H1 (cell line): ENCODE measurements around the gene ITPK1. TPM values are rescaled to one million over a fixed set of nuclear protein-coding genes. Genes with fewer than 3 reads are reported as not detected.

ENCODE experiments used
- CTCF ChIA-PET: fragments of 300-600 bp; sonication (Branson Sonifier 250); formaldehyde crosslinking; loops from one replicate; lab custom pipeline; 2021; ENCODE audit not compliant: partially characterized antibody; lab: Charles Lee
- POLR2A ChIA-PET: fragments of 300-600 bp; sonication (Branson Sonifier 250); formaldehyde crosslinking; loops from one replicate; lab custom pipeline; 2021; ENCODE audit warnings: inconsistent platforms; ENCODE audit not compliant: partially characterized antibody; lab: Charles Lee
- DNase-seq, 2 experiments: peaks; one replicate each; pipeline versions ENCODE4 v3.0.0 to v3.0.0-alpha.2; 2010 to 2022; ENCODE audit warnings: low spot score in 2 of 2, low read depth in 1 of 2, mixed read lengths in 1 of 2
- FAIRE-seq: peaks from 2 replicates; lab custom pipeline; 2011; peaks lifted over from hg19 to GRCh38; lab: Jason Lieb, UNC
- H2AFZ ChIP-seq: 2 replicates; pipeline ENCODE4 v1.8.1; 2012; ENCODE audit warnings: low read length, inconsistent platforms
- H2AK5ac ChIP-seq: 2 replicates; pipeline ENCODE4 v1.6.1; 2013; ENCODE audit warnings: low read depth, low read length
- H2BK120ac ChIP-seq: replicated peaks from 2 replicates; pipeline ENCODE3; 2013; ENCODE audit warnings: low read depth, low read length, inconsistent platforms
- H2BK12ac ChIP-seq: 2 replicates; pipeline ENCODE4 v1.6.1; 2013; ENCODE audit warnings: low read depth, low read length
- H2BK15ac ChIP-seq: 2 replicates; pipeline ENCODE4 v1.6.1; 2013; ENCODE audit warnings: low read length
- H2BK20ac ChIP-seq: 2 replicates; pipeline ENCODE4 v1.6.1; 2013; ENCODE audit warnings: low read length
- H2BK5ac ChIP-seq: 2 replicates; pipeline ENCODE4 v1.6.1; 2013; ENCODE audit warnings: low read depth, low read length
- H3K14ac ChIP-seq: 2 replicates; pipeline ENCODE4 v1.6.1; 2013; ENCODE audit warnings: inconsistent platforms; ENCODE audit not compliant: insufficient read length
- H3K18ac ChIP-seq: 2 replicates; pipeline ENCODE4 v1.6.1; 2013; ENCODE audit warnings: low read length; ENCODE audit errors: extremely low read depth
- H3K23ac ChIP-seq: 2 replicates; pipeline ENCODE4 v1.6.1; 2013; ENCODE audit warnings: inconsistent platforms; ENCODE audit not compliant: insufficient read length
- H3K23me2 ChIP-seq: 2 replicates; pipeline ENCODE4 v1.6.1; 2013; ENCODE audit warnings: low read depth, low read length
- H3K27ac ChIP-seq: 2 replicates; pipeline ENCODE4 v1.6.1; 2011; ENCODE audit warnings: low read depth, low read length, inconsistent platforms
- H3K27me3 ChIP-seq, 4 experiments: replicated peaks in 1 of 4; 1 replicate in 1 of 4; 2 replicates in 3 of 4; pipeline versions ENCODE4 v1.6.1 to v1.8.1; 2011 to 2013; ENCODE audit warnings: low read length in 3 of 4, mild to moderate bottlenecking in 3 of 4, inconsistent platforms in 2 of 4, mixed read lengths in 2 of 4, moderate library complexity in 1 of 4; ENCODE audit not compliant: control insufficient read depth in 3 of 4, insufficient read depth in 3 of 4; ENCODE audit errors: extremely low read depth in 1 of 4
- H3K36me3 ChIP-seq, 4 experiments: 2 replicates each; pipeline versions ENCODE4 v1.6.1 to v1.8.1; 2011 to 2013; ENCODE audit warnings: mild to moderate bottlenecking in 4 of 4, low read length in 3 of 4, moderate library complexity in 2 of 4, control low read depth in 1 of 4, inconsistent platforms in 1 of 4; ENCODE audit not compliant: insufficient read depth in 4 of 4, control insufficient read depth in 2 of 4
- H3K4ac ChIP-seq: replicated peaks from 2 replicates; pipeline ENCODE3; 2013; ENCODE audit warnings: low read length, low read depth, mixed read lengths, inconsistent platforms; ENCODE audit not compliant: insufficient read length
- H3K4me1 ChIP-seq, 4 experiments: replicated peaks in 1 of 4; 1 replicate in 1 of 4; 2 replicates in 3 of 4; pipeline versions ENCODE4 v1.6.1 to v1.8.1; 2011 to 2013; ENCODE audit warnings: low read length in 3 of 4, inconsistent platforms in 2 of 4, mixed read lengths in 1 of 4; ENCODE audit not compliant: insufficient read depth in 4 of 4, control insufficient read depth in 3 of 4
- H3K4me2 ChIP-seq, 2 experiments: 2 replicates each; pipeline versions ENCODE4 v1.6.1 to v1.8.1; 2011 to 2013; ENCODE audit warnings: low read depth in 2 of 2, low read length in 2 of 2, control low read depth in 1 of 2, inconsistent platforms in 1 of 2, mild to moderate bottlenecking in 1 of 2; ENCODE audit not compliant: insufficient read depth in 1 of 2
- H3K4me3 ChIP-seq, 4 experiments: fragments of 200-600, 300-600 bp in 1 of 4; sonication (generic), shearing (Covaris generic), sonication (Bioruptor Twin) in 1 of 4; 2 replicates each; pipeline versions ENCODE4 v1.5.1 to v1.8.1; 2011 to 2016; ENCODE audit warnings: low read length in 4 of 4, low read depth in 3 of 4, control low read depth in 2 of 4, inconsistent platforms in 2 of 4, mild to moderate bottlenecking in 2 of 4, mixed read lengths in 1 of 4, moderate library complexity in 1 of 4; ENCODE audit not compliant: insufficient read depth in 2 of 4; ENCODE audit errors: extremely low read depth in 1 of 4
- H3K56ac ChIP-seq: replicated peaks from 2 replicates; pipeline ENCODE3; 2013; ENCODE audit warnings: low read depth, mild to moderate bottlenecking, mixed read lengths, low read length, inconsistent platforms; ENCODE audit not compliant: insufficient read length
- H3K79me1 ChIP-seq: 2 replicates; pipeline ENCODE4 v1.6.1; 2013; ENCODE audit warnings: low read depth, low read length, control low read depth
- H3K79me2 ChIP-seq, 2 experiments: 2 replicates each; pipeline versions ENCODE4 v1.6.1 to v1.8.1; 2012 to 2013; ENCODE audit warnings: low read length in 2 of 2, mild to moderate bottlenecking in 2 of 2, inconsistent platforms in 1 of 2; ENCODE audit not compliant: insufficient read depth in 2 of 2, control insufficient read depth in 1 of 2
- H3K9ac ChIP-seq, 4 experiments: replicated peaks in 1 of 4; 1 replicate in 1 of 4; 2 replicates in 3 of 4; pipeline versions ENCODE4 v1.6.1 to v1.8.1; 2011 to 2013; ENCODE audit warnings: low read depth in 3 of 4, low read length in 3 of 4, control low read depth in 2 of 4, mild to moderate bottlenecking in 2 of 4, moderate library complexity in 2 of 4, inconsistent platforms in 1 of 4; ENCODE audit errors: extremely low read depth in 1 of 4
- H3K9me3 ChIP-seq, 2 experiments: 2 replicates each; pipeline versions ENCODE4 v1.6.1 to v1.8.1; 2012 to 2013; ENCODE audit warnings: mild to moderate bottlenecking in 2 of 2, moderate library complexity in 2 of 2, control low read depth in 1 of 2, inconsistent platforms in 1 of 2, low read depth in 1 of 2, low read length in 1 of 2, mixed read lengths in 1 of 2; ENCODE audit not compliant: insufficient read depth in 2 of 2
- H4K20me1 ChIP-seq, 2 experiments: replicated peaks in 1 of 2; 2 replicates each; pipeline versions ENCODE3 to v1.8.1; 2011 to 2013; ENCODE audit warnings: inconsistent platforms in 2 of 2, low read length in 2 of 2, mild to moderate bottlenecking in 1 of 2; ENCODE audit not compliant: insufficient read depth in 2 of 2, control insufficient read depth in 1 of 2
- H4K5ac ChIP-seq: 2 replicates; pipeline ENCODE4 v1.6.1; 2013; ENCODE audit warnings: low read length, low read depth, mixed read lengths, inconsistent platforms; ENCODE audit not compliant: insufficient read length
- H4K8ac ChIP-seq: 2 replicates; pipeline ENCODE4 v1.8.0; 2013; ENCODE audit warnings: mild to moderate bottlenecking, moderate library complexity, low read length, inconsistent platforms; ENCODE audit not compliant: insufficient read depth; ENCODE audit errors: extremely low read depth
- H4K91ac ChIP-seq: replicated peaks from 2 replicates; pipeline ENCODE3; 2013; ENCODE audit warnings: low read length, mixed read lengths, inconsistent platforms; ENCODE audit not compliant: insufficient read length
- WGBS, 2 experiments: shearing (Covaris generic) in 1 of 2; methylation state at CpG; one replicate each; pipeline versions ENCODE4 v1.1.6 to v1.1.7; 2013 to 2015; ENCODE audit warnings: low lambda C conversion rate in 2 of 2, mixed read lengths in 2 of 2, inconsistent platforms in 1 of 2, low coverage in 1 of 2, missing lambda C conversion rate in 1 of 2; ENCODE audit not compliant: insufficient replicate concordance in 2 of 2, insufficient coverage in 1 of 2, insufficient read length in 1 of 2; ENCODE audit errors: extremely low coverage in 1 of 2, missing lambda C conversion rate in 1 of 2; 5-methylcytosine and 5-hydroxymethylcytosine counted together
- polyA plus RNA-seq, 7 experiments: library from polyadenylated mRNA; depleted of rRNA in 3 of 7; stranded (reverse) in 5 of 7; unstranded in 2 of 7; fragments of >200 nt in 5 of 7; fragments of 200-250 nt in 2 of 7; gene quantifications; 1 replicate in 5 of 7; 2 replicates in 1 of 7; 4 replicates in 1 of 7; pipeline versions ENCODE4 v1.2.1 to v1.2.3, GENCODE V29; 2011 to 2013; ENCODE audit warnings: missing spikeins in 2 of 7, mixed read lengths in 2 of 7
- total RNA-seq: library from RNA; stranded (reverse); fragmentation: NEBNext Ultra II Directional; extraction: Animal tissue kit (Norgen Biotek cat#: 25700); gene quantifications from 2 replicates; pipeline ENCODE4 v1.2.1, GENCODE V29; 2021

Gene ITPK1
- total and polyA plus RNA-seq, 2 of the 8 experiments (the other 6 are each of a cell fraction or from before 2014, with no cell fraction given) = 108 to 143 TPM

GRCh38 chr14:92982956-92983355, 132.8 kb downstream of the ITPK1 start:
- Histone ChIP-seq H2BK20ac (no peak overlapping the region), H4K20me1 (peaks cover 3 to 4% of the 10 kb centered on the region in 2 experiments), H4K8ac (no peak overlapping the region), H3K79me1 (peaks cover 11% of the 10 kb centered on the region), H3K36me3 (peaks cover 0 to 29% (median 2%) of the 10 kb centered on the region in 4 experiments; a peak in 4 of 8 replicates), H4K91ac (no peak overlapping the region), H4K5ac (no peak overlapping the region), H3K27me3 (no peaks in the 10 kb centered on the region), H2BK120ac (no peak overlapping the region), H3K9ac (no peak overlapping the region), H2AFZ (no peak overlapping the region), H3K27ac (no peak overlapping the region), H3K14ac (no peak overlapping the region), H2BK5ac (no peak overlapping the region), H3K4me1 (peaks cover 0 to 3% (median 0%) of the 10 kb centered on the region in 4 experiments; a peak in 1 of 7 replicates), H3K56ac (no peak overlapping the region), H3K4me3 (no peak overlapping the region), H3K4ac (no peak overlapping the region), H2AK5ac (no peak overlapping the region), H3K79me2 (peaks cover 3 to 7% of the 10 kb centered on the region in 2 experiments; a peak in 2 of 4 replicates), H3K9me3 (peaks cover 23 to 36% of the 10 kb centered on the region in 2 experiments), H3K23me2 (no peaks in the 10 kb centered on the region), H2BK15ac (no peak overlapping the region), H3K4me2 (no peak overlapping the region), H3K23ac (no peak overlapping the region), H3K18ac (no peak overlapping the region), H2BK12ac (no peak overlapping the region)
- POLR2A ChIA-PET = no interaction called here
- WGBS, 2 experiments = 93% methylated on average over 8 of the region's 8 CpGs; no CpG with 5 or more reads in 1 of the 2 experiments
- CTCF ChIA-PET = interaction anchor here (0.6 to 2.1 kb wide), 8 partner anchors 8 to 156 kb away, joined by 3 to 13 read pairs (median 3); no protein-coding TSS in a partner anchor
- FAIRE-seq (no peak), DNase-seq (no peak)
